Measurements from ENCODE around the gene PTP4A2.

DNA sequence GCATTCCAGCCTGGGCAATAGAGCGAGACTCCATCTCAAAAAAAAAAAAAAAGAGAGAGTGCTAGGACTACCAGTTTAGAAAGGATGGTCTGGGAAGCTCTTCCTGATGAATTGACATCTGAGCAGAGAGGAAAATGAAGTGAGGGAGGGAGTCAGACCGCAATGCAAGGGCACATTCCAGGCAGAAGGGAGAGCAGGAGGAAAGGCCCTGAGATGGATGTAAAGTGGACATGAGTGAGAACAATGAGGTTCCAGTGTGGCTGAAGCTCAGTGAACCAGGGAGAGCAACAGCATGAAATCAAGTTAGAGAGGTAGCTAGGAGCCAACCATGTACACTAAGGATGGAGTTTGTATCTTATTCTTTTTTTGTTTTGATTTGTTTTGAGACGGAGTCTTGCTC, 66.5 kb downstream of the PTP4A2 start:
- TF ChIP-seq, protein P1, sequence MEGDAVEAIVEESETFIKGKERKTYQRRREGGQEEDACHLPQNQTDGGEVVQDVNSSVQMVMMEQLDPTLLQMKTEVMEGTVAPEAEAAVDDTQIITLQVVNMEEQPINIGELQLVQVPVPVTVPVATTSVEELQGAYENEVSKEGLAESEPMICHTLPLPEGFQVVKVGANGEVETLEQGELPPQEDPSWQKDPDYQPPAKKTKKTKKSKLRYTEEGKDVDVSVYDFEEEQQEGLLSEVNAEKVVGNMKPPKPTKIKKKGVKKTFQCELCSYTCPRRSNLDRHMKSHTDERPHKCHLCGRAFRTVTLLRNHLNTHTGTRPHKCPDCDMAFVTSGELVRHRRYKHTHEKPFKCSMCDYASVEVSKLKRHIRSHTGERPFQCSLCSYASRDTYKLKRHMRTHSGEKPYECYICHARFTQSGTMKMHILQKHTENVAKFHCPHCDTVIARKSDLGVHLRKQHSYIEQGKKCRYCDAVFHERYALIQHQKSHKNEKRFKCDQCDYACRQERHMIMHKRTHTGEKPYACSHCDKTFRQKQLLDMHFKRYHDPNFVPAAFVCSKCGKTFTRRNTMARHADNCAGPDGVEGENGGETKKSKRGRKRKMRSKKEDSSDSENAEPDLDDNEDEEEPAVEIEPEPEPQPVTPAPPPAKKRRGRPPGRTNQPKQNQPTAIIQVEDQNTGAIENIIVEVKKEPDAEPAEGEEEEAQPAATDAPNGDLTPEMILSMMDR (IDR thresholded peaks at IDR 0.05), result no peak
- TF ChIP-seq POLR2AphosphoS5 (IDR thresholded peaks at IDR 0.05) (no peak), POLR2A (IDR thresholded peaks at IDR 0.05) (no peak), EP300 (IDR thresholded peaks at IDR 0.05) (no peak)

Measured in upper lobe of left lung (tissue), 4 donors.